Measurements from ENCODE around the gene CAMK1D.

DNA sequence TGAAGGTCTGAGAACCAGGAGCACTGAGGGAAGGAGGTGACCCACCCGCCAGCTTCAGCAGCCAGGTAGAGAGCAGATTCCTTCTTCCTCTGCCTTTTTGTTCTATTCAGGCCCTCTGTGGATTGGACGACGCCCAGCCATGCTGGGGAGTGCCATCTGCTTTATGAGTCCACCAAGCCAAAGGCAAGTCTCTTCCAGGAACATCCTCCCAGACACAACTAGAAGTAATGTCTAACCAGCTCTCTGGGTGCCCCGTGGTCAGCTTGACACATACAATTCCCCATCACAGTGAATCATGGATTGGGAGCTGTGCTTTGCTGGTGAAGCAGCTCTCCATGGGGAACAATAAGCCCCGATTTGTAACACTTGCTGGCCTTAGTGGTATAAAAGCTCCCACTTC, 526.9 kb downstream of the CAMK1D start:
- TF ChIP-seq ZNF2 (tag by site-specific recombination; IDR thresholded peaks at IDR 0.05) (no peak), ZNF514 (tag by site-specific recombination; IDR thresholded peaks at IDR 0.05) (no peak)

Data from HEK293 (cell line).